Ovary (tissue), 3 donors: ENCODE data around the gene FBXO46.

Experiments
- CTCF ChIP-seq, 3 donors: fragments of 450-650 bp in 2 of 3; fragments of 200-600 bp in 1 of 3; IDR thresholded peaks; one replicate each; pipeline versions ENCODE4 v1.5.1 to v1.8.0; 2016 to 2022; ENCODE audit warnings: antibody characterized with exemption in 3 of 3, mild to moderate bottlenecking in 1 of 3
- EP300 ChIP-seq: sonication (generic); formaldehyde crosslinking; IDR thresholded peaks from one replicate; pipeline ENCODE4 v1.6.1; 2017; ENCODE audit warnings: antibody characterized with exemption
- POLR2A ChIP-seq: fragments of 450-650 bp; IDR thresholded peaks from one replicate; pipeline ENCODE4 v1.6.1; 2017; ENCODE audit warnings: antibody characterized with exemption, mild to moderate bottlenecking, moderate library complexity
- donor health status: DM: no; HTN: no; CAD: no.

- TF ChIP-seq POLR2A (no peak), CTCF (IDR thresholded peaks at IDR 0.05) (no peak), EP300 (no peak)
Measured at GRCh38 chr19:45713141-45713540, 17.6 kb downstream of the FBXO46 start.
